ENCODE data around the gene ZNF148.

ZNF148 gene

GRCh38 chr3:125375950-125376679 is 990 bp upstream of the ZNF148 start:
- H3K4me3 ChIP-seq (ENCODE audit: extremely low read depth, insufficient read depth, low read length, poor library complexity, severe bottlenecking) = peak overlapping the region; percentile 69
- H3K27ac ChIP-seq (ENCODE audit: low read depth, low read length, severe bottlenecking) = no peak overlapping the region
- peaks cover 14% of the 10 kb centered on the region for H3K36me3 ChIP-seq (ENCODE audit: control insufficient read depth, insufficient read depth, low read length)
- 70 to 85% methylated on average over 3 to 7 of the region's 10 CpGs for WGBS, 2 experiments (ENCODE audit: insufficient coverage in 2 of 2)
- no peaks in the 10 kb centered on the region for H3K9me3 ChIP-seq (ENCODE audit: control insufficient read depth, low read length)
- peaks cover 4% of the 10 kb centered on the region for H3K4me1 ChIP-seq (ENCODE audit: control insufficient read depth, insufficient read depth, low read length, poor library complexity, severe bottlenecking)

GRCh38 chr3:125374501-125374995 is 577 bp downstream of the ZNF148 start:
- Histone ChIP-seq H3K36me3 (ENCODE audit: control insufficient read depth, insufficient read depth, low read length) (peaks cover 18% of the 10 kb centered on the region), H3K4me1 (ENCODE audit: control insufficient read depth, insufficient read depth, low read length, poor library complexity, severe bottlenecking) (peaks cover 4% of the 10 kb centered on the region)
- 0% methylated on average over 8 to 17 of the region's 26 CpGs for WGBS, 2 experiments (ENCODE audit: insufficient coverage in 2 of 2)

GRCh38 chr3:125367403-125368230 is 7.5 kb downstream of the ZNF148 start:
- H3K27ac ChIP-seq (ENCODE audit: low read depth, low read length, severe bottlenecking) = no peak overlapping the region
- peaks cover 22% of the 10 kb centered on the region for H3K36me3 ChIP-seq (ENCODE audit: control insufficient read depth, insufficient read depth, low read length)
- no peak overlapping the region for H3K4me3 ChIP-seq (ENCODE audit: extremely low read depth, insufficient read depth, low read length, poor library complexity, severe bottlenecking)
- H3K9me3 ChIP-seq (ENCODE audit: control insufficient read depth, low read length) = no peaks in the 10 kb centered on the region
- H3K4me1 ChIP-seq (ENCODE audit: control insufficient read depth, insufficient read depth, low read length, poor library complexity, severe bottlenecking) = no peaks in the 10 kb centered on the region
- WGBS, 2 experiments (ENCODE audit: insufficient coverage in 2 of 2) = 100% methylated on average over 2 to 4 of the region's 5 CpGs

More at GRCh38 chr3:125374501-125374995, 577 bp downstream of the ZNF148 start:
- no peaks in the 10 kb centered on the region for H3K9me3 ChIP-seq (ENCODE audit: control insufficient read depth, low read length)
- H3K4me3 ChIP-seq (ENCODE audit: extremely low read depth, insufficient read depth, low read length, poor library complexity, severe bottlenecking) = peak overlapping the region; percentile 69
- H3K27ac ChIP-seq (ENCODE audit: low read depth, low read length, severe bottlenecking) = peak overlapping the region; percentile 85

GRCh38 chr3:125366132-125366531 is 9.0 kb downstream of the ZNF148 start:
- no peak overlapping the region for H3K27ac ChIP-seq (ENCODE audit: low read depth, low read length, severe bottlenecking)
- no peak overlapping the region for H3K4me3 ChIP-seq (ENCODE audit: extremely low read depth, insufficient read depth, low read length, poor library complexity, severe bottlenecking)
- H3K9me3 ChIP-seq (ENCODE audit: control insufficient read depth, low read length) = no peaks in the 10 kb centered on the region
- peaks cover 15% of the 10 kb centered on the region for H3K36me3 ChIP-seq (ENCODE audit: control insufficient read depth, insufficient read depth, low read length)
- no peaks in the 10 kb centered on the region for H3K4me1 ChIP-seq (ENCODE audit: control insufficient read depth, insufficient read depth, low read length, poor library complexity, severe bottlenecking)
- no CpG with 5 or more reads among the region's 2 CpGs for WGBS, 2 experiments (ENCODE audit: insufficient coverage in 2 of 2)

- H3K36me3 ChIP-seq (ENCODE audit: control insufficient read depth, insufficient read depth, low read length) = peaks cover 11% of the 10 kb centered on the region
- 96 to 97% methylated on average over 4 to 9 of the region's 9 CpGs for WGBS, 2 experiments (ENCODE audit: insufficient coverage in 2 of 2)
- H3K9me3 ChIP-seq (ENCODE audit: control insufficient read depth, low read length) = no peaks in the 10 kb centered on the region
- no peak overlapping the region for H3K4me3 ChIP-seq (ENCODE audit: extremely low read depth, insufficient read depth, low read length, poor library complexity, severe bottlenecking)
- no peaks in the 10 kb centered on the region for H3K4me1 ChIP-seq (ENCODE audit: control insufficient read depth, insufficient read depth, low read length, poor library complexity, severe bottlenecking)
- H3K27ac ChIP-seq (ENCODE audit: low read depth, low read length, severe bottlenecking) = no peak overlapping the region
These were observed 15.4 kb downstream of the ZNF148 start for GRCh38 chr3:125359700-125360099.

GRCh38 chr3:125358923-125359322 is 16.2 kb downstream of the ZNF148 start:
- Histone ChIP-seq H3K27ac (ENCODE audit: low read depth, low read length, severe bottlenecking) (no peak overlapping the region), H3K4me1 (ENCODE audit: control insufficient read depth, insufficient read depth, low read length, poor library complexity, severe bottlenecking) (no peaks in the 10 kb centered on the region)

GRCh38 chr3:125357837-125358236 is 17.3 kb downstream of the ZNF148 start:
- 86 to 96% methylated on average over 6 to 10 of the region's 11 CpGs for WGBS, 2 experiments (ENCODE audit: insufficient coverage in 2 of 2)
- Histone ChIP-seq H3K4me1 (ENCODE audit: control insufficient read depth, insufficient read depth, low read length, poor library complexity, severe bottlenecking) (no peaks in the 10 kb centered on the region), H3K9me3 (ENCODE audit: control insufficient read depth, low read length) (no peaks in the 10 kb centered on the region), H3K4me3 (ENCODE audit: extremely low read depth, insufficient read depth, low read length, poor library complexity, severe bottlenecking) (peak overlapping the region; percentile 34), H3K27ac (ENCODE audit: low read depth, low read length, severe bottlenecking) (no peak overlapping the region), H3K36me3 (ENCODE audit: control insufficient read depth, insufficient read depth, low read length) (peaks cover 4% of the 10 kb centered on the region)

More at GRCh38 chr3:125358923-125359322, 16.2 kb downstream of the ZNF148 start:
- Histone ChIP-seq H3K36me3 (ENCODE audit: control insufficient read depth, insufficient read depth, low read length) (peaks cover 5% of the 10 kb centered on the region), H3K9me3 (ENCODE audit: control insufficient read depth, low read length) (no peaks in the 10 kb centered on the region), H3K4me3 (ENCODE audit: extremely low read depth, insufficient read depth, low read length, poor library complexity, severe bottlenecking) (no peak overlapping the region)

GRCh38 chr3:125357032-125357658 is 18.0 kb downstream of the ZNF148 start:
- H3K27ac ChIP-seq (ENCODE audit: low read depth, low read length, severe bottlenecking) = no peak overlapping the region
- 57 to 68% methylated on average over 30 to 39 of the region's 52 CpGs for WGBS, 2 experiments (ENCODE audit: insufficient coverage in 2 of 2)

GRCh38 chr3:125356140-125357026 is 18.7 kb downstream of the ZNF148 start:
- Histone ChIP-seq H3K27ac (ENCODE audit: low read depth, low read length, severe bottlenecking) (no peak overlapping the region), H3K4me1 (ENCODE audit: control insufficient read depth, insufficient read depth, low read length, poor library complexity, severe bottlenecking) (no peaks in the 10 kb centered on the region), H3K36me3 (ENCODE audit: control insufficient read depth, insufficient read depth, low read length) (peaks cover 4% of the 10 kb centered on the region), H3K9me3 (ENCODE audit: control insufficient read depth, low read length) (no peaks in the 10 kb centered on the region), H3K4me3 (ENCODE audit: extremely low read depth, insufficient read depth, low read length, poor library complexity, severe bottlenecking) (peak overlapping the region; percentile 34)
- 88 to 91% methylated on average over 2 of the region's 5 CpGs for WGBS, 2 experiments (ENCODE audit: insufficient coverage in 2 of 2)

More at GRCh38 chr3:125357032-125357658, 18.0 kb downstream of the ZNF148 start:
- Histone ChIP-seq H3K4me1 (ENCODE audit: control insufficient read depth, insufficient read depth, low read length, poor library complexity, severe bottlenecking) (no peaks in the 10 kb centered on the region), H3K36me3 (ENCODE audit: control insufficient read depth, insufficient read depth, low read length) (peaks cover 4% of the 10 kb centered on the region), H3K9me3 (ENCODE audit: control insufficient read depth, low read length) (no peaks in the 10 kb centered on the region), H3K4me3 (ENCODE audit: extremely low read depth, insufficient read depth, low read length, poor library complexity, severe bottlenecking) (peak overlapping the region; percentile 34)

GRCh38 chr3:125353659-125354058 is 21.5 kb downstream of the ZNF148 start:
- 83% methylated on average over 1 of the region's 3 CpGs; no CpG with 5 or more reads in 1 of the 2 experiments for WGBS, 2 experiments (ENCODE audit: insufficient coverage in 2 of 2)
- H3K36me3 ChIP-seq (ENCODE audit: control insufficient read depth, insufficient read depth, low read length) = no peaks in the 10 kb centered on the region
- H3K4me1 ChIP-seq (ENCODE audit: control insufficient read depth, insufficient read depth, low read length, poor library complexity, severe bottlenecking) = no peaks in the 10 kb centered on the region
- no peaks in the 10 kb centered on the region for H3K9me3 ChIP-seq (ENCODE audit: control insufficient read depth, low read length)
- H3K4me3 ChIP-seq (ENCODE audit: extremely low read depth, insufficient read depth, low read length, poor library complexity, severe bottlenecking) = no peak overlapping the region
- no peak overlapping the region for H3K27ac ChIP-seq (ENCODE audit: low read depth, low read length, severe bottlenecking)
